Stimulated activated naive CD8-positive, alpha-beta T cell treated with anti-CD3 and anti-CD28 coated beads, Interleukin-15, Interleukin-2, amounts not matched to agents 100 U/mL and 50 U/mL, for 24 hours (primary cell): ENCODE data around the gene TRPM5.

Source experiments
- ATAC-seq: fragments of 150-1000 bp; cut with Tn5 transposase; one replicate; pipeline ENCODE4 v1.10.0; 2021
- DNase-seq: peaks from one replicate; pipeline ENCODE4 v3.0.0; 2021

TRPM5 gene

DNA sequence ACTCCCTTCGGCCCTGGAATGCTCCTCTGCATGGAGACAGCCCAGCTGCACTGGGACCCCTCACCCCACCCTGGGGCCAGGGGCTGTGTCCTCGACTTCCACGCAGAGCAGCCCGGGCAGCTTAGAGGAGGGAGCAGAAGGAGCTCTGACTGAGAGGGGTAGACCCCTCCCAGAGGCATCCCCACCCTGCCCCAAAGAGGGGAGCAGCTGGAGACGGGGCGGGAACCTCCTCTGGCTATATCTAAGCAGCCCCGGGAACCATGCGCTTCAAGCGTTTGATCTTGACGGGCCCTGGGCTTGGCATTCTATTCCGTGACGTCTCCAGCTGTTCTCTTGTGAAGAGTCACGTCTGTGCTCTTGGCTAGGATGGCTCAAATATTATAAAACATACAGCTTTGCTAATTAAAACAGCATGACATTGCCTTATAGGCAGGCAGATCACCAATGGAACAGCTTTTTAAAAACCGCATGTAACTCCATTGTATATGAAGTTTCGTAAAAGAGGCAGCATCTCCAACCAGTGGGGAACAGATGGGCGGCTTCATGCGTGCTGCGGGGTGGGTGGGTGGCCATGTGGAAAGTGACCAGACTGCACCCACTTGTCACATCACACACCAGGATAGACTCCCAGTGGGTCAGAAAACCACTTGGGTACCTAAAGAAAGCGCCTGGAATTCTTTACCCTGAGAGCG lies 8.2 kb upstream of the TRPM5 start:
- ATAC-seq (no peak), DNase-seq (no peak)

DNA sequence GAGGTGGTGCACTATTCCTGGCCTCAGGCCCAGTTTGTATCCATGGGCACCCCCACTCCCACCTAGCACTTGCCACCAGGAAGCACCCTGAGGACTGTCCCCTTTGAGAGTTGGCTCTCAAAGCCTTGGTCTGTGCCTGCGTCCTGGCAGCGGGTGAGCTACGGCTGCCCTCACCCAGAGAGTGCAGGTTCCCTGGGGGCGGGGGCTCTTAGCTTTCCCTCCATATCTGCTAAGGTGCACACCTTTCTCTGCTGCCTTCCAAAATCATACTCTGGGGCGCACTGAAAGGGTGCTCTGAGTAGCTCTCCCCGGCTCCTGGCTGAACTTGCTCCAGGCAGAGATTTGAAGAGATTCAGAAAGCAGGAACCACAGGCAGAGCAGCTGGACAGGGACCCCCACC lies 7.6 kb upstream of the TRPM5 start:
- DNase-seq = no peak
- no peak for ATAC-seq

DNA sequence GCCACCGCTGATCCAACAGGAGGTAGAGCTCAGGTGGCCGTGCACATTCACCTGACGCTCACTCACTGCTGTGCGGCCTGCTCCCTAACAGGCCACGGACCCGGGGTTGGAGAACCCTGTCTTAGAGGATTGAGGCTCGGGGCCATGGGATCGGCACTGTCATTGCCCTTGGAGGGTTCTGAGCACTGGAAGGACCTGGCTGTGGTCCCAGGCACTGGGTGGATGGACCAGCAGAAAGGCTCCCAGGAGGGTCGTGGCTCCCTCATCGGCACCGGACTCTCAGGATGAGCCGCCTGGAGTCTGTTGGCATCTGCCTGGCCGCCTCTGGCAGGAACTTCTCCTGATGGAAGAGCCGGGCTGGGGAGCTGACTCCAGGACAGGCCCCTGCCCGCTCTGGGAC lies 7.0 kb upstream of the TRPM5 start:
- no peak for DNase-seq
- ATAC-seq = no peak

DNA sequence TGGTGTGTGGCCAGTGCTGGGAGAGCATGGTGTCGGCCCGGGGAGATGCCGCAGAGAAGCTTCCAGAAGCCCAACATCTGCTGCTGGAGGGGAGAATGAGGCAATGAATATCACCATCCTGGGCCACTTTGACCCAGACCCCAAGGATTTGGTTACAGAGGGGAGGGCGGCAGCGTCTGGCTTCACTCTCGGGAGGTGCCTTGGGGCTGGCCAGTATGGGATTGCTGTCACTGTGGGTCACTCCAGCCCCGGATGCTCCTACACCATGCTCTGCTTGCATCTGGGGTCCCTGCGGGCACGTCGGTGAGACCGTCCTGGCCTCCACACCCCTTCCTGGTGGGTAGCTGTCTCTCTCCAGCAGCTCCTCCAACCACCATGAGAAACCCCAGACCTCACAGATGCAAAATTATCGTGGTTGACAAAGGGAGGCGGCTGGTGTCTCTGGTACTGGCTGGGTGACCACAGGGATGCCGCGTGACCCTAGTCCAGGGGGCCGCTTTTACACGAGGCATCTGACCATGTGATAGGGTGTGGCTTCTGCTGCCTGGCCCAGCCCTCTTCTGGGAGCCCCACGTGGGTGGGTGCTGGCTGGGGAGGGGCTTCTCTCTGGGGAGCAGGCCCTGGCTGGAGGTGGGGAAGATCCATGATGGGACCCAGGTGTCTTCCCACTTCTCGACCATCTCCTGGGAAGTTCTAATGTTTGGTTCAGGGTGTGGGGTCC lies 6.2 kb upstream of the TRPM5 start:
- no peak for ATAC-seq
- no peak for DNase-seq

DNA sequence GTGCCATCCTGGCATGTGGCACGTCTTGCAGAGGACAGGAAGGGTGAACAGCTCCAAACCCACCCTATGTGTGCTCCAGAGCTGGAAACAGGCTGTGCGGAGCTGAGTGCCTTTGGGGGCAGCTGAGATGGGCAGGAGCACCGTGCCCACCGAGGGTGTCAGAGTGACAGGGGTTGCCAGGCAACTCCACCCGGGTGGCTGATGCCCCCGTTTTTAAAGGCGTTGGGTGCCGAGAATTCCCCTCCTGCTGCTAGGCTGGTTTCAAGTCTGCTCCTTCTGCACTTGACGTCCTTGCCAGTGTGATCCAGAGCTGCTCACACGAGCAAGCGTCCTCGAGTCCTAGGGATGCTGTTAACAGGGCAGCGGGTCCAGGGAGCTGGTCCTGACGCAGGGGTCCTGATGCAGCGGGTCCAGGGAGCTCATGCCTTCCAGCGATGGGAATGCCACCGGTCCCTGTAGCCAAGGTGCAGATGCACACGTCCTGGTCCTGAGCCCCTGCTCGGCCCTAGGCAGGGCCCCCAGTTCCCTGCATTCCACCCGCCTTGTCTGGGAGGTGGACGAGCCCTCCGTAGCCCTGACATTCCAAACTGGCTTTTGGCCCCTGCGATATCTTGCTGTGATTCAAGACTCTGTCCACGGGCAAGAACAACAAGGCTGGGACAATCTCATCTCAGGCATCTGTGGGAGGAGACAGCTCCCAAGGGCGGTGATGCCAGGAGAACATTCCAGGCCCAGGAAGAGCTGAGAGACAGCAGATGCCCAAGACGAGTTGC lies 5.4 kb upstream of the TRPM5 start:
- DNase-seq (no peak), ATAC-seq (no peak)

DNA sequence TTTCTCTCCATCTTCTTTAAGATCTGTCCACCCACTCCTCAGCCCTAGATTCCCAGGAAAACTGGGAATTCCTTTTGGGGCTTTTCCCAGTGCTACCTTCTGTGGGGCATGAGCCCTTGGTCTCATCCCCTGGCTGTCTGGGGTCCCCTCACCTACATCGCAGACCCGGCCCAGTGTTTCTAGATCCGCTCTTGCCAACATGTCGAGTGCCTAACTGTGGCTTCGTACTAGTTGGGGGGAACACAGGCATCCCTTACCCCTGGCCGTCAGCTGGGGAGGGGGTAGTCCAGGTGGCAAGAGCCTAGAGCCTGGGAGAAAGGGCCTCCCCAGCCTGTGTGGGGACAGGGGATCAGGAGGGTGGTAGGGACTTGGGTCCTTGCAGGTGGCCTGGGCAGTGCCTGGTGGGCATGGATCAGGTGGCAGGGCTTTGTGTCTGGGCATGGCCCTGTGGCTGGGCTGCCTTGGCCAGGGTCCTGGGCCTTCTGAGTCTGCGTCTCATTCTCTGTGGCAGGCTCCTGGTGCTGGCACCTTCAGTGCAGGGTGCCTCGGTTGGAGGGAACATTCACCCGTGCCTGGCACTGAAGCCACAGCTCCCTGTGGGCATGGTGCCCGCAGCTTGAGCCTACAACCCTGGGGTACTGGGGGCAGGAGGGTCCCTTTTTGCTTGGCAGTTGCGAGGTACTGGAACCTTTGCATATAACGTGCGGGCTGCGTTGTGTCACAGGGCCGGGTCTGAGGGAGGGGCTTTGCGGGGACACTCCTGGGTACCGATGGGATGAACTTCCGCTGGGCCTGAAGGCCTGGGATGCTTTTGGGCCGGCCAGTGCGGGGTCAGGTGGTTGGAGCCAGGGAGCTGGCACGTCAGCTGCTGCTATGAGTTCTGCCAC lies 4.6 kb upstream of the TRPM5 start:
- ATAC-seq (no peak), DNase-seq (no peak)

DNA sequence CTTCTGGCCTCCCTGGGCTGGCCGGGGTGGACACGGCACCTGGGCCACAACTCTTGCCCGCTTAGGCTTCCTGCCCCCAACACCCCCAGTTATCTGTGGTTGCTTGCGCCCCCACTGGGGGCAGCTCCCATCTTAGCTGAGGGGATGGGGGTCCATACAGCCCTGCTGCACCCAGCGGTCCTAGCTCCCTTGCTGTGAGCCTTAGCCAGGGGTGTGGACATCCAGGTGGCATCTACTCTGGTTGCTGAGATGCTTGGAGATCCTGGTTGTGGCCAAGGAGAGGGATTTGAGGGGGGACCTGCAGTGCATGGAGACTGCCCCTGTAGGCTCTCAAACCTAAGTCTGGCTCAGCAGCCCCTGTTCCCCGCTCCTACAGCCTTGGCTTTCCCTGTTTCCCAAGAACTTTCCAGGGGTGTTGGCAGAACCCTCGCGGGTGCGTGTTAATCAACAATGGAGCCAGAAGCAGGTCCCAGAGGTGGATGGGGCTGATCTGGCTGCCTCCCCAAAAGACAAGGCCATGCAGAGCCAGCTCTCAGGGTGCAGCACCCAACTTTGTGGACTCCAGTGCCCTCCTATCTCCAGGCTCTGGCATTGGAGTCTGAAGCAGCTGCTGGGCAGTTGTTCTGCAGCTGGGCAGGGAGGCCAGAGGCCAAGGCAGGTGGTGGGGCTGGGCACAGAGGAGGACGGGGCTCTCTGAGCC lies 3.8 kb upstream of the TRPM5 start:
- ATAC-seq (no peak), DNase-seq (no peak)

DNA sequence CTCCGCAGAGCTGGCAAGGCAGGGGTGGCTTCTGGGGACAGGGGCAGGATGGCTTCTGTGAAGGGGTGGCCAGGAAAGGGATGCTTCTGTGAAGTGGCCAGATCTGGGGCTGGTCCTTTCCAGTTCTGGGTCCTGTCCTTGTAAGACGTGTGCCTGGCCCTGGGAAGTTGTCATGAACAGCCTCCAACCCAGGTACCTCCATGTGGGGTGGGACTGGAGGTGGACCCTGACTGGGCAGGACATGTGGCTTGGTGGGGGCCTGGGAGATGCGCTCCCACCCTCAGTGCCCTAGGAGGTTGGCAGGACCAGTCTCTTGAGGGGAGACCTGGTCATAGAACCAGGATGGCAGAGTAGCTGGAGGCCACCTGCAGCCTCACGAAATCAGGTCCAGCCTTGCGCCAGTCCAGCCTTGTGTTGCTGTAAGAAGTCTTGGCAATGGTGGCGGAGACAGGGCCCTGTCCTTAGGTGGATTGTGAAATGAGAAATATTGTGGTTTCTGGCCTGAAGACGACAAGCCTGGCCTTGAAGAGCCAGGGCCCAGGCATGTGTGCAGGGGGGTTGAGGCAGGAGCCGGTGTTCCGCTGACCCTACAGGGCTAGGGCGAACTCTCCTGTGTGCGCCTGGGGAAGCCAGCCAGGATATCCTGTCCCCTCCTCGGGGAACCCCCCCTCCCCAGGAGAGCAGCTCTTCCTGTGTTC lies 3.1 kb upstream of the TRPM5 start:
- no peak for DNase-seq
- no peak for ATAC-seq

DNA sequence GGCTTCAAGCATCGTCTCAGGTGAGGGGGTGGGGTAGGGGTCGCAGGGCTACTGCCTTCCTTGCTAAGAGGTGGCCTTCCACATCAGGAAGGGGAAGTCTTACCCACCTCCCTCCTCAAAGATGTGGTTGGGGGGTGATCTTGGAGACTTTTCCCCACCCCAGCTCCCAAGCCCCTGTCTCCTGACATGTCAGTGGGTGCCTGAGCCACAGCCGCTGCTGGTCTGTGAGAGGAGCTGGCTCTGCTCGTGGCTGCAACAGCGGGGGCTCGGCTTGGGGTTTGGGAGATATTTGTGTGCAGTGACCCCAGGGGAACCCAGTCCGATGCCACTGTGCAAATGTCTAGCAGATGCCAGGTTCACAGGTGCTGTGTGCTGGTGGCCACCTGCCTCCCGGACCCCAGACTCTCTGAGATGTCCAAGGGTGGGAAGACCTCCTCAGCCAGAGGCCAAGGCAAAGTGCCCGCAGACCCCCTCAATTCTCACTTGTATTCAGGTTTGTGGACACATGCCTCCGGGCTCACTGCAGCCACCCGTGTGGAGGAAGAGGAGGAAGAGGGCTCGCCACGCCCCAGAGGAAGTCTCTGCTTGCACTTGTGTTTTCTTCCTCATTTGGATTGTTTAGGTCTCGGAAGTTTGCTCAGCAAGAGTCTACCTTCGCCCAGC lies 2.4 kb upstream of the TRPM5 start:
- no peak for ATAC-seq
- DNase-seq = peak; percentile 23

DNA sequence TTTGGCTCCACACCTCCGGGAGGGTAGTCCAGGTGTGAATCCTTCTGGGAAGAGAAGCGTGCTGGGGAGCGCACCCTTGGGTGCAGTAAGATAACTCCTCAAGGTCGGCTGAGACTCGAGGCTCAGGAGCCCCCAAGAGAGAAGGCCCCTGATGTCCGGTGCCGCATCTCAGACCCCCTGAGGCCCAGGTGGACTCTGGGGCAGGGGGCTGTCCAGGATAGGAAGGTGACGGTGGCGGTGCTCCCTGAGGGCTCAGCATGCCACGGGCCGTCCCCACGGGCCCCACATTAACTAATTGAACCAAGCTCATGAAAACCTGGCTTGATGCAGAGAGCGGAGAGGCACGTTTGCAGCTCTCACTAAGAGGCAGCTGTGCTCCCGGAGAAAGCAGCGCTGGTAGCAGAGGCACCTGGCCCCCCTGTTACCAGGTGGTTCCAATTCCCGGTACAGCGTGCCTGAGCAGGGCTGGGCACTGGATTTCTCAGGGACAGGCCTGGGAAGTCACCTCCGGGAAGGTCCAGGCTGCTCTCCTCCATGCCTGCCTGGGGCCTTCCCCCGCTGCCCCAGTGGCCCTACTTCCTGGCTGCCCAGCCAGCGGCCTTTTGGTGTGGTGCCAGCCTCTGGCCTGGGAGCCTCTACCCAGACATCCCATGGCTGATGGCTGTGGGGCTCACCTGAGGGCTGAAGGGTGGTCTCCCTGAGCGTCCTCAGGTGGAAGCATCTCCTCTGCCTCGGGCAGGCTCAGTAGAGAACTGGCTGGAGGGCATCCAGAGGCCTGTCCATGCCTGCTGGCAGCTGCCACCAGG lies 1.6 kb upstream of the TRPM5 start:
- ATAC-seq (no peak), DNase-seq (no peak)

DNA sequence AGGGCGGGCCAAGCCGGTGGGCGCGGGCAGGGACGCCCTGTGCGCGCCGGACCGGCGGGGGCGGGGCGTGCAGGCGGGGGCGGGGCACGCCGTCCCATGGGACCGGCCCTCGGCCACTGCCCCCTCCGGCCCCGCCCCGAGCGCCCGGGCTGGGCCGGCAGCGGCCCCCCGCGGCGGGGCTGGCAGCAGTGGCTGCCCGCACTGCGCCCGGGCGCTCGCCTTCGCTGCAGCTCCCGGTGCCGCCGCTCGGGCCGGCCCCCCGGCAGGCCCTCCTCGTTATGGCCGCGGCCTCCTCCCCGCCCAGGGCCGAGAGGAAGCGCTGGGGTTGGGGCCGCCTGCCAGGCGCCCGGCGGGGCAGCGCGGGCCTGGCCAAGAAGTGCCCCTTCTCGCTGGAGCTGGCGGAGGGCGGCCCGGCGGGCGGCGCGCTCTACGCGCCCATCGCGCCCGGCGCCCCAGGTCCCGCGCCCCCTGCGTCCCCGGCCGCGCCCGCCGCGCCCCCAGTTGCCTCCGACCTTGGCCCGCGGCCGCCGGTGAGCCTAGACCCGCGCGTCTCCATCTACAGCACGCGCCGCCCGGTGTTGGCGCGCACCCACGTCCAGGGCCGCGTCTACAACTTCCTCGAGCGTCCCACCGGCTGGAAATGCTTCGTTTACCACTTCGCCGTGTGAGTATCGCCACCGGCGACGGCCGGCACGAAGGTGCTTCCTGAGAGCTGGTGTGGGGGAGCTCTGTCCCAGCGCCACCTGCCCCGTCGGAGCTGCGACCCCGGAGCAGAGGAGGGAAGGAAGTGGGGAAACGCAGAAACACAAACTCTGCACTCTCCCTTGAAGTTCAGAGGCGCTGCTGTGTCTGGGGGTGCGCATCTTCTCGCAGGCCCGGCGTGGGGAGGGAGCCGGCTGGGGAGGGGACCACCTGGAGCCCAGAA lies 769 bp upstream of the TRPM5 start, which contains the start of gene KCNQ1:
Gene KCNQ1, plus strand, starts transcription at position 188 of the 925 bp plus-strand sequence. Its CDS starts 91 bp downstream, at position 279.
- DNase-seq (peak; percentile 71), ATAC-seq (peak; percentile 62)

DNA sequence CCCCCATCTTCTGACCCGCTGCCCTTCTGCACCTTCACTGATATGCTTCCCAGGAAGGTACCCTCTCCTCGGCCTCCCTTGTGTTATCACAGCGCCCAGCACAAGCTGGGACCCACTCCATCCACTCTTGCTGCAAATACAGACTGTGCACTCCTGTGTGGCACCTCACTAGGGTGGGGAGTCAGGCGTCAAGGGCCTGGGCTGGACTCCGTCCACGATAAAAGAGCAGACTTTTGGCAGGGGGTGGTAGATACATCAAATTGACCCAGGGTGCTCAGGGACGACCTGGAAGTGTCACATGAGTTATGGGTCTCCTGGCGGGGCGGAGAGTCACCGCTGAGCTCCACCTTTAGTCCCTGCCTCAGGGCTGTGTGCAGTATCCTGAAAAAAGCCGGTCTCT lies 908 bp downstream of the TRPM5 start:
- DNase-seq = no peak
- no peak for ATAC-seq

DNA sequence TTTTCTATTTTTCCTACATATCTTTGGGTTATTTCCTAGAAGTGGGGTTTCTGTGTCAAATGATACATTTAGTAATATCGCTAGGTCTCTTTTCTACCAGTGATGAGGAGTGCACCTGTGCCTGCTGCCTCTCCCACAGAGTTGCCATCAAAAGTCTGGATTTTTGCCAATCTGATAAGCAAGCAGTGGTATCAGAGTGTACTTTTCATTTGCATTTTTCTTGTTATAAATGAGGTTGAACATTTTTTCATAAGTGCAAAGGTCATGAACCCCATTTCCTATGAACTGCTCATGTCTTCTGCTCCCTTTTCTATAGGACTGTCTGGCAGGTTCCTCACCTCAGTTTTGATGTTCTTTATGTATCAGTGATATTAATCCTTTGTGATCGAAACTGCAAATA lies 1.7 kb downstream of the TRPM5 start:
- ATAC-seq (no peak), DNase-seq (no peak)

DNA sequence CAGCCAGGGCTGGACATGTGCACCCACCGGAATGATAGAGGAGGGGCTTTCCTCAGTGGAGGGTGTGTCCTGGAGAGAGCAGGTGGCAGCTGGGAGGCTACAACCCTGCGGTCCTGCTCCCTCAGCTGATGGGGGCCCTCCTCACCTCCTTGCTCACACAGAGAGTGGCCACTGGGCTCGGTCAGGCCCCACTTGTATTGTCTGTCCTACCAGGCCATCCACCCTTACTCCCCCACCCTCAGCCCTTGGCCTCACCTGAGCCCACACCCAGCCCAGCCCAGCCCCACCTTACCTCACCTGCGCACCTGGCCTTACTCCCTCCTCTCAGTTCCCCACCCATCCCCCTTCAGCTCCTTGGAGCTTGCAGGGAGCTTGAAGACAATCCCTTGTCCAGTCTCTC lies 3.1 kb downstream of the TRPM5 start:
- ATAC-seq (no peak), DNase-seq (no peak)

DNA sequence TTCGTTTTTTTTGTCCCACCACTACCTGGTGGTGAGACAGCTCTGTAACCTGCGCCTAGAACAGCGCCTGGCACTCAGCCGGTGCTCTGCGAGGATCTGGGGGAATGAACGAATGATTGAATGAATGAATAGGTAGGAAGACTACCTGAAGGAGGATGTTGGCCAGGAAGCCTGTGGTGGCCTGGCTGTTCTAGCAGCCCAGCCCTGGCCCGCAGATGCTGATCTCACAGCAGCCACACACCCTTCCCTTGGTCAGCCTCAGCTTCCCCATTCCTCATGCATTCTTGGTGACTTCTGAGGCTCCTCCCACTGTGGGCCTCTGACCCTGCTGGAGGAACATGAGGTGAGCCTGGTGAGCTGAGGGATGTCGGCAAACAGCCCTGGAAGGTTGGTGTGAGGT lies 3.7 kb downstream of the TRPM5 start:
- DNase-seq = no peak
- no peak for ATAC-seq

DNA sequence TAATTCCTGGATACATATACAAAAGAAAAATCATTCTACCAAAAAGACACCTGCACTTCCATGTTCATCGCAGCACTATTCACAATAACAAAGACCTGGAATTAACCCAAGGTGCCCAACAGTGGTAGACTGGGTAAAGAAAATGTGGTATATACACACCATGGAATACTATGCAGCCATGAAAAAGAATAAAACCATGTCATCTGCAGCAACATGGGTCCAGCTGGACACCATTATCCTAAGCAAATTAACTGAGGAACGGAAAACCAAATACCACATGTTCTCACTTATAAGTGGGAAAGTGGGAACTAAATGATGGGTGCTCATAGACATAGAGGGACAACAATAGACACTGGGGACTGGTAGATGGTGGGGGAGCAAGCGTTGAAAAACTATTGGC lies 4.5 kb downstream of the TRPM5 start:
- DNase-seq (no peak), ATAC-seq (no peak)

DNA sequence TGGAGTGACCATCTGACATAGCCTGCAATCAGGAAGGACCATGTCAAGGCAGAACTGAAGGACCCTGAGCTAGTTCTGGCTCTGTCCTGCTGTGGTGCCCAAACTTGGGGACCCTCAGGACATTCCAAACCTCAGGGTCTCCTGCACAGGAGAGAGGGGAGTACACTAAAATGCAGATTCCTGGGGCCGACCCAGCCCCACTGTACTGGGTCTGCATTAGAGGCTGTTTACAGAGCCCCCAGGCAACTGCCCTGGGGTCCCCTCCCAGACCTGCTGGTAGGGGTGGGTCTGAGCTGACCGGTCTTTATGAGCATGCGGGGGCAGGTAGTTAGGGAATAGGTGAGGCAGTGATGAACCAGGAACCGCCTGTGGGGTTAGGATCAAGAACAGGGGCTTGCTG lies 6.8 kb downstream of the TRPM5 start:
- ATAC-seq = no peak
- DNase-seq = no peak

DNA sequence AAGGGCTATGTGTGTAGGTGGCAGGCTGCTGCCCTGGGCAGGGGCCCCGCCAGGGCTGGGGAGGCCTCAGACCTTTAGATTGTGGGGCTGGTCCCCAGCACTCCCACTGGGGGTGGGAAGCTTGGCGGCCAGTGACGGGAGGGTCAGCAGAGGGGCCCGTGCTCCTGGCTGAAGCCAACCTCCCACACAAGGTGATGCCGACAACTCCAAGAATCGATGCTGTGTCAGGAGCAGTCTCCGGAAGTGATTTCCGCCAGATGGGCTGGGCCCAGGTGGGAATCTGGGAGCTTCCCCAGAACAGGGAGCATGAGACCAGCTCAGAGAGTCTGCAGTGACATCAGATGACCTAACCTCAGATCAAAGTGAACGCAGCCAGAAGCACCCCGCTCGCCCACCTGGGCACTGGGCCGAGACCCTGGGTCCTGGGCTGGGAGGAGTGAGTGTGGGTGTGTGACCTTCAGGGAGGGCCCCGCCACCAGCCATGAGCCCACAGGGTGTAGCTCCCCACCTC lies 7.7 kb downstream of the TRPM5 start:
- ATAC-seq = no peak
- DNase-seq = no peak
